DMS79 treated with DMSO at 0.1 percent for 48 hours (cell line): ENCODE measurements around the gene CELF5.

Source experiments
- DNase-seq: peaks from one replicate; lab custom pipeline; 2025; lab: John Stamatoyannopoulos, UW

CELF5 gene

DNA sequence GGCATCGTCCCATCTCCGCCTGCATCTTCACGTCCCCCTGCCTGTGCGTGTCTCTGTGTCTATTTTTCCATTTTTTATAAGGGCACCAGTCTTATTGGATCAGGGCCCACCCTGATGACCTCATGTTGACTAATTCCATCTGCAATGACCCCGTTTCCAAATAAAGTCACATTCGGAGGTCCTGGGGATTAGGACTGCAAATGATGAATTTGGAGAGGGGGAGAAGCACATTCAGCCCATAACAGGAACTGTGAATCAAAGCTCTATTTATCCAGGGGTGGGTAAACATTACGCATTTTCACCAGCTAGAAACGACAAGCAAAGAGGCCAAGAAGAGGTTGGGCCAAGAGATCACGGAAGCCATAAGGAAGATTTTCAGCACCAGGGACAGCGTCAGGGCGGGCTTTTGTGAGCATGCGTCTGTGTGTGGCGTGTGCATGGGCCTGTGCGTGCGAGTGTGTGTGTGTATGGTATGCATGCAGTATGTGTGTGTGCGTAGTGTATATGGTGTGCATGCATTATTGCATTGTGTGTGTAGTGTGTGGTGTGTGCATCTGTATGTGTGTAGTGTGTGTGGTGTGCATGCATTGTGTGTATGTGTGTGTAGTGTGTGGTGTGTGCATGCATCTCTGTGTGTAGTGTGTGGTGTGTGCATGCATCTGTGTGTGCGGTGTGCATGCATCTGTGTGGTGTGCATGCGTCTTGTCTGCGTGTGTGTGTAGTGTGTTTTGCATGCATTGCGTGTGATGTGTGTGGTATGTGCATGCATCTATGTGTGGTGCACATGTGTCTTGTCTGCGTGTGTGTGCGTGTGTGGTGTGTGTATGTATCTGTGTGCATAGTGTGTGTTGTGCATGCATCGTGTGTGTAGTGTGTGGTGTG is 19.6 kb downstream of the CELF5 start:
- no peak for DNase-seq

- DNase-seq: no peak
Observed at GRCh38 chr19:3245050-3245449, 20.6 kb downstream of the CELF5 start.

DNA sequence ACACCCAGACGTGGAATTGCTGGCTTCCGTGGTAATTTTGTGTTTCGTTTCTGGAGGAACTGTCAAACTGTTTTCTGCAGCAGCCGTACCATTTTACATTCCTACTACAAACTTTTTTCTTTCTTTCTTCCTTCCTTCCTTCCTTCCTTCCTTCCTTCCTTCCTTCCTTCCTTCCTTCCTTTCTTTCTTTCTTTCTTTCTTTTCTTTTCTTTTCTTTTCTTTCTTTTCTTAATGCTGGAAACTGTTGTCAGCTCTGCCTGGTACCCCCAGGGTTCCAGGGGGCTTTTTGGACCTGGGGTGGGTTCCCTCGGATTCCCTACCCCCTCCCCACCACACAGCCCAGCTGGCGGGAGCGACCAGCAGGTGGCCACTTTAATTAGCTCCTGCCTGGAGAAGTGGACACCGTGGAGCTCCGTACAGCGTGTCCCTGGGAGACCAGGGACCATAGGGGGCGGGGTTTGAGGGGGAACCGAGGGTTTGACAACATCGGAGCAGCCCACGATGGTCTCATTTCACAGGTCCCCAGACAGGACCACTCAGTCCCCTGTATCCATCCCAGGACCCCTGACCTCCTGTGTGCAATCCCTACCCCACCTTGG is 24.4 kb downstream of the CELF5 start:
- DNase-seq: no peak

GRCh38 chr19:3249408-3249807 is 24.9 kb downstream of the CELF5 start:
- DNase-seq: no peak

DNA sequence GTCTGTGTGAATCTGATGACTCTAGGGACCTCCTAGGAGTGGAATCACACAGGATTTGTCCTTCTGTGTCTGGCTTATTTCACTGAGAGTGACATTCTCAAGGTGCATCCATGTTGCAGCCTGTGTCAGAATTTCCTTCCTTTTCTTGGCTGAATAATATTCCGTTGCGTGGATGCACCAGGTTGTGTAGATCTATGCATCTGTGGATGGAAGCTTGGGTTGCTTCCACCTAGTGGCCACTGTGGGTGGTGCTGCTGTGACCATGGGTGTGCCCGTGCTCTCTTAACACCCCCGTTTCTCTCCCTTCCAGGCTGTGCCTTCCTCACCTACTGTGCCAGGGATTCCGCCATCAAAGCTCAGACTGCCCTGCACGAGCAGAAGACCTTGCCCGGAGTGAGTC is 26.2 kb downstream of the CELF5 start:
- DNase-seq: no peak

- DNase-seq: no peak
Observed at GRCh38 chr19:3251229-3251628, 26.8 kb downstream of the CELF5 start.

DNA sequence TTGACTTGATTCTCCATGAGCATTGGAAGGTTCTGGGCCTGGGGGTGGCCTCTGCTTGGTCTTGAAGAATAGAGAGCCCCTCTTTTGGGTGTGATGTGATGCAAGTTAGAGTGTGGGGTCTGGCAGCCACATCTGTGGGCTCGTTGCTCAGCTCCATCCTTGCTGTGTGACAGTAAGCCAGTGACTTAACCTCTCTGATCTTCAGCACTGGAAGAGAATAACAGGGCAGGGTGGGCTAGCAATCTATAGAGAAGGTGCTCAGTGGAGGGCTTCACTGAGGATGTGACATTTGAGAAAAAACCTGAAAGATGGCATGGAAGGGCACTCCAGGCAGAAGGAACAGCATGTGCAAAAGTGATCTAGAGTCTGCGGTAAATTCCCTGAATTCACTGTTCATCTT is 28.2 kb downstream of the CELF5 start:
- DNase-seq: no peak

DNA sequence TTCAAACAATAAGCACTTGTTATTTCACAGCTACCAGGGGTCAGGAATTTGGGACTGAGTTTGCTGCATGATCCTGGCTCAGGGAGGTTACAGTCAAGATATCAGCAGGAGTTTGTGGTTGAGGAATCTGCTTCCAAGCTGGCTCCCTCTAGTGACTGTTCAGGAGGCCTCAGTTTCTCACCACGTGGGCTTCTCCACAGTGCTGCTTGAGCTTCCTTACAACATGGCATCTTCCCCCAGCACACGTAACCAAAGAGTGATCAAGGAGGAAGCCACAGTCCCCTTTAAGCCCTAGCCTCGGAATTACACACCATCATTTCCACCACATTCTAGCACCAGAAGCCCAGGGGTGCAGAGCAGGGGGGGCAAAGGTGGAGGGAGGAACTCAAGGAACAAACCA is 28.8 kb downstream of the CELF5 start:
- no peak for DNase-seq

DNA sequence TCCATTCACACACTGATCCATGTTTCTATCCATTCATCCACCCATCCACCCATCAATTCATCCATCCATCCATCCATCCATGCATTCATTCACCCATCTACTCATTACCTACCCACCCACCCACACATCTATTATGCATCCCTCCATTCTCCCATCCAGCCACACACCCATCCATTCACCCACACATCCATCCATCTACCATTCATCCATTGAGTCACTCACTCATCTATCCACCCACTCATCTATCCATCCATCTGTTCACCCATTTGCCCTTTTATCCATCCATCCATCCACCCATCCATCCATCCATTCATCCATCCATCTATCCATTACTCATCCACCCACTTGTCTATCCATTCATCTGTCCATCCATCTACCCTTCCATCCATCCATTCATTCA is 30.1 kb downstream of the CELF5 start:
- DNase-seq: no peak

DNA sequence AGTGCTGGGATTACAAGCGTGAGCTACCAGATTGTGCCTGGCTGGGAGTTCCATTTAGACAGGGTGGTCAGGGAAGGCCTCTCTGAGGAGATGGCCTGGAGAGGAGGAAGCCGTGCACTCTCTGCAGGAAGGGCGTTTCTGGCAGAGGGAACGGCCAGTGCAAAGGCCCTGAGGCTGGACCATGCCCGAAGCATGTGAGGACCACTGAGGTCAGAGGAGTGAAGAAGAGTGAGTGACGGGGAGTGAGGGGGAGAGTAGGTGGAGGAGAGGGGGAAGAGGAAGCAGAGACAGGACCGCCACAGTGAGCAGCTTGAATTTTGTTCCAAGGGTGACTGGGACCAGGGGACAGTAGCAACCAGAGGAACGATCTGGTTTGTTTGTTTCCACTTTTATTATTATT is 32.6 kb downstream of the CELF5 start:
- DNase-seq: no peak

DNA sequence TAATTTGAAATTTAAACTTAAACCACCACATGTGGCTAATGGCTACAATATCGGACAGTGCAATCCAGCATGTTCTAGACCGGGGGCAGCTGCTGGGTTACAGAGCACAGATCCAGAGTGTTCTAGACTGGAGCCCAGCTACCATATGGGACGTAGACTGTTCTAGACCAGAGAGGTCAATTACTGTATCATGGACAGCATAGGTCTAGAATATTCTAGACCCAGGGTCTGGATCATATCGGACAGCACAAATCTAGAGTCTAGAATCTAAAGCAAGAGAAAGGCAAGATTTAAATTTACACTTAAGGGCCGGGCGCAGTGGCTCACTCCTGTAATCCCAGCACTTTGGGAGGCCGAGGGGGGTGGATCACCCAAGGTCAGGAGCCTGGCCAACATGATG is 37.9 kb downstream of the CELF5 start:
- DNase-seq: no peak

DNA sequence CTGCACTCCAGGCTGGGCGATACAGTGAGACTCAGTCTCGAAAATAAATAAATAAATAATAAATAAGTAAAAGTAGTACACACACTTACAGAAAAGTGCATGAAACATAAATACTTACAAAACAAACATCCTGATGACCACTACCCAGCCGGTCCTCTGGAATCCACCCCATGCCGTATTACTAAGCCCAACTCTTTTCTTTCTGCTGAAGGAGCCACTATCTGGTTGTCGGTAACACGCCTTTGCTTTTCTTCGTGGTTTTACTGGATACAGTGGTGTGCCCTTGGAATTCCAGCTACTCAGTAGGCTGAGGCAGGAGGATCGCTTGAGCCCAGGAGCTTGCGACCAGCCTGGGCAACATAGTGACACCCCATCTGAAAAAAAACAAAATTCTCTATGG is 39.4 kb downstream of the CELF5 start:
- DNase-seq: no peak

- no peak for DNase-seq
Observed at GRCh38 chr19:3265432-3265831, 41.0 kb downstream of the CELF5 start.

GRCh38 chr19:3266092-3266693 is 41.7 kb downstream of the CELF5 start:
- no peak for DNase-seq

DNA sequence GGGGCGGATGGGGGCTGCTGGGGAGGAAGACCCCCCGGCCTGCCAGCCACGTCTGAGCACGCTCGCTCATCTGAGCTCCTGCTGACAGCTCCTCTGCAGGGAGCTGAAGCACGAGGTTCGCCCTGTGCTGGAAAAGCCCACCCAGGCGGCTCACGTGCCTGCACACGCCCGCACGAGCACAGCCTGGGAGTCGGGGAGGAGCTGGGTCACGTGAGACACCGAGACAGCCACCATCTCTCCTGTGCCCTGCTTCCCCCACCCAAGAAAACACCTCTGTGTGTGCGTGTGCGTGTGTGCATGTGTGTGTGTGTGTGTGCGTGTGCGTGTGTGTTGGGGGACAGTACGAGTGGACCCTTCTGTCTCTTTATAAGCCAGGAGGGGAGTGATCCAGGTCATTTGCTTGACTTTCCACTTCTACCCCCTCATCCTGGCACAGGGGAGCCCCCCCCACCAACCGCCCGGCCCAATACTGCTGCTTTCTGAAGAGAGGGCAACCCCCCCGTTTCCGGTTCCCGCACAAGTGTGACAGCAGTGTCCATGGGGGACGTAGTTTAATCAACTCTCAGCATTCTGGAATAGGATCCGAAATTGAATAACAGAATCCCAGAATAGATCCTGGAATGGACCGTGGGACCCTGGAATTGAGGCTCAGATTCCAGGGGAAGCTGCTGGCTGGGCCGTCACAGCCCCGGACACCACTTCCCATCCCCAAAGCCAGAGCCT is 42.5 kb downstream of the CELF5 start:
- DNase-seq: no peak

- no peak for DNase-seq
Observed at GRCh38 chr19:3268326-3268725, 43.9 kb downstream of the CELF5 start.

DNA sequence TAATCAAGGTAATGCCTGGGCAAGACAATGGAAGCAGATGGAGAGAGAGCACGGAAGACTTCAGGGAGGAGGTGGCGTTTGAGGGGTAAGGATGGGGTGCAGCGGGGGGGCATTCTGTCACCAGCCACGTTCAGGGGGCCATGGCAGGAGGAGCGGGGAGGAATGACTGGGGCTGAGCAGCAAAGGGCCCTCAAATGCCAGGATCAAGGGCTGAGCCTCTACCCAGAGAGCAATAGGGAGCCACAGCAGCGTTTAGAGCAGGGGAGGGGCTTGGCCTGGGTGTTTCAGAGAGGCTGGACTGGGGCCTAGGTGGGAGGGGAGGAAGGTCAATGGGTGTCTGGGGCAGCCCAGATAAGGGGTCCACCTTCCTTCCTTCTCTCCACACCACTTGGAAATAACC is 44.3 kb downstream of the CELF5 start:
- no peak for DNase-seq

DNA sequence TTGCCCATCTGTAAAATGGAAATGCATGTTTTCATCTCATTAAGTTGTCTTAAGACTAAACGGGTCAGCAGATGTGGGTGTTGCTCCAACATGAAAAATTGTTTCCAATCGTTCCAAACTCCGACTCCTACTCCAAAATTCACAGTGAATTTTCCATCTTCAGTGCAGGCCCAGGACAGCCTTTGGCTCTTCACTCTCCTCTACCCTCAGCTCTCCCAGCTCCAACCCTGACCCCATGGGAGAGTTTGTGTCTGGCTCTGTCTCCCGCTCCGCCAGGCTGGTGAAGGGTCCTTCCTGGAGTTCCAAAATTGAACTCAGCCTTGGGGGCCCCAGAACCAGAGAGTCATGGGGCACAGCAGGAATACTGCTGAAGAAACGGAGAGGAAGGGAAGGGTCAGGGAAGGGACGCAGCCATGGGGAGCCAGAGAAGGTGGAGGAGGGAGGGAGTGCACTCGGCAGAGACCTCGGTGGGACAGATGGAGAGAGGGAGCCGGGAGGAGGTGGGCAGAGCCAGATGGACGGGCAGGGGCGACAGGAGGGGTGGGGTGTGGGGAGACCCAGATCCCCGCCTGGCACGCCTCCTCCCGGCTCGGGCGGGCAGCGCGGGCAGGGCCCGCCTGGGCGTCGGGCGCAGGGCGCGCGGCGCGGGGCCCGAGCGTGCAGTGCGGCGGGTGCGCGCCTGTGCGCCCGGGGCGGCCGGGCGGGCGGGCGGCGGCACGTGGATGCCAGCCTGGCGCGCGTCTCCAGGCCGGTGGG is 45.6 kb downstream of the CELF5 start:
- DNase-seq: no peak

DNA sequence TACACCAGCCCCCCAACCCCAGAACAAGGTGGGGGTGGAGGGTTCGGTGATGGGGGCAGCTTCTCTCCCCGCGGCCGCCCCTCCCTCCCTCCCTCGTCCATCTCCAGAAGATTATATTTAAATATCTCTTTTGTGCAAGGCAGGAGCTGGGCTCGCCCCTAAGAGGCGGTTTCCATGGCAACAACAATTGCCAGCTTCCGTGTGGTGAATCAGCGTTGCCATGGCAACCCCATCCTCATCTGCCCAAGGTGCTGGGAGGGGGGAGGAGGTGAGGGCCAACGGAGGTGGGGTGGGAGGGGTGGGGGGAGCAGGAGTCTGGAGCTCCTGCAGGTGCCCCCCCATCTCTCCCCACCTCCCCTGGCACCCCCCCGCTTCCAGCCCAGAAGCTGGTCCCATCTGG is 46.4 kb downstream of the CELF5 start:
- peak; percentile 42 for DNase-seq

DNA sequence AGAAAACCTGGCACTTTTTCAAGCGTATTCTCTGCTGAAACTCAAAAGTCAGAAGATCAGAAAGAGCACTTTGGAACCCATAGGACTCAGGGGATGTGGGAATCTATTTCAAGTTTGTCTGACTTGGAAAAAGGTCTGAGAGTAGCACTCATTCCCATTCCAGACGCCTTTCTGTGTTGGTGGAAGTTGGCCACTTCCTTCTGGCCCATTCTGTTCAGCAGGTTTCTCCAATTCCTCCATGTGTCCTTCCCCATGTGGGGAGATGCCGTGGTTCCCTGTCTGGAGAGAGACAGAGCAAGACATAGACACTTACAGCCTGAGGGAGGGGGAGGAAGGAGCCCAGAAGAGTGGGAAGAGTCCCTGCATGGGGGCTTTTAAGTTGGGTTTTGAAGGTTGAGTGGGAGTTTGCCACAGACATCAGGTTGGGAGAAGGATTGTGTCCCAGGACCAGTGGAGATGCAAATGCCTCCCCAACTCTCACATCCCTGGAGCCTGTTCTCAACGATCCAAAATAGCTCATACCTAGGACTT is 48.0 kb downstream of the CELF5 start:
- no peak for DNase-seq

DNA sequence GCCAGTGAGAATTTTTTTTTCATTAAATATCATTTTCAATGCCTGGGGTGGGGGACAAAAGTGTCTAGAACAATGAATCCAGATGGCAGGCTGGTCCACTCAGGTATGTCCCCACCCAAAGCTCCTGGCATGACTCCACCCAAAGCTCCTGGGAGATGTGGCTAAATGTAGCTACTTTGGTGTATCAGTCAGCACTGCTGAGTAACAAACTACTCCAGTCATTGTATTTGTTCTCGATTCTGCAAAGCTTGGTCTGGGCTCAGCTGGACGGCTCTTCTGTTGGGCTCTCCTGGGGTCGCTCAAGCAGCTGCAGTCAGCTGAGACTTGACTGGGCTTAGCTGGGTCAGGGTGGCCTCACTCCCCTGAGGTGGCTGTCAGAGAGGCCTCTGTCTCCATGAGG is 48.5 kb downstream of the CELF5 start:
- no peak for DNase-seq
